ENCODE measurements around the gene ELP4.

DNA sequence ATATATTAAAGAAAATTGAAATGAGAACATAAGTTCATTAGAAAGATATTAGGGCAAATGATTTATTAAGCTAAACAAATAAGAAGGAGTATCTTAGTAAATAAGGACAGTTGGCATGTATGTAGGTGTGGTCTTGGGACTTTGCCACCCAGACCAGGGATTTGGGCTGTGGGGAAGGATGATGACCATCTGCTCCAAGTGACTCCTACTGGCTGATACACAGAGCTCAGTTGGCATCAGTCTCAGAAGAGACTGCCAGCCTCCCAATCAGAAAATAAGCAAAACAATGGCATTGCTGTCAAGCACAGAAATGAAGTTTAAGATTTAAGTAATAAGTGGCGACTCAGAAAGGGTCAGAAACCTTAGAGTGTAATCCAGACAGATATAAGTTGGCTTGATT is 252.1 kb downstream of the ELP4 start:
- TF ChIP-seq POLR2AphosphoS5 (IDR thresholded peaks at IDR 0.05) = no peak
- TF ChIP-seq POLR2A (IDR thresholded peaks at IDR 0.05) = no peak
